C4-2B (cell line): Measurements from ENCODE around the gene WSB2.

ENCODE experiments used
- CTCF ChIP-seq: fragments of 450-650 bp; conservative IDR thresholded peaks from 2 replicates; pipeline ENCODE4 v1.5.1; 2017; ENCODE audit warnings: mild to moderate bottlenecking
- ZFX ChIP-seq: fragments of 450-650 bp; IDR thresholded peaks from 2 replicates; pipeline ENCODE4 v1.6.1; 2017

DNA sequence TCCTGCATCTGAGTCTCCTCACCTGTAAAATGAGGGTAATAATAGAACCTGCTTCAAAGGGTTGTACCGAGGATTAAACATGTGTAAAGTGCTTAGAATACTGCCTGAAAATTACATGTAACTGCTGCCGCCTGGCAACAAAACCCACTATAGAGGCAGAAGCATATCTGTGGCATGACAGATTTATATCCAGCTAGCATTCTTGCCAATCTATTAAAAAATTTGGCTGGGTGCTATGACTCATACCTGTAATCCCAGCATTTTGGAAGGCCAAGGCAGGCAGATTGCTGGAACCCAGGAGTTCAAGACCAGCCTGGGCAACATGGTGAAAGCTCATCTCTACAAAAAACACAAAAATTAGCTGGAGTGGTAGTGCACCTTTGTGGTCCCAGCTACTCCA lies 75.8 kb downstream of the WSB2 start:
- TF ChIP-seq CTCF = no peak
- no peak for TF ChIP-seq ZFX
